Neural cell (in vitro differentiated cells): ENCODE measurements around the gene ZNHIT2. TPM values are rescaled to one million over a fixed set of nuclear protein-coding genes. Genes with fewer than 3 reads are reported as not detected.

Experiments used
- H2AFZ ChIP-seq: fragments of 200-600, 300-800 bp; sonication (generic), shearing (Covaris generic); 2 replicates; pipeline ENCODE4 v1.6.0; 2014; ENCODE audit warnings: low read depth, mild to moderate bottlenecking, antibody characterized with exemption, low read length, moderate library complexity
- H3F3A ChIP-seq: fragments of 200-600 bp; shearing (Covaris generic); 2 replicates; pipeline ENCODE4 v1.6.1; 2016; ENCODE audit warnings: mild to moderate bottlenecking, moderate library complexity, mixed read lengths, antibody characterized with exemption, low read length; ENCODE audit not compliant: insufficient read depth, poor library complexity, severe bottlenecking
- H3K27ac ChIP-seq: fragments of 200-600, 300-800 bp; sonication (generic), shearing (Covaris generic); 2 replicates; pipeline ENCODE4 v1.5.1; 2014; ENCODE audit warnings: mild to moderate bottlenecking, low read length, moderate library complexity
- H3K27me3 ChIP-seq: fragments of 300-800, 200-600 bp; sonication (generic), shearing (Covaris generic); 2 replicates; pipeline ENCODE4 v1.6.0; 2014; ENCODE audit warnings: mild to moderate bottlenecking, low read depth, low read length, moderate library complexity; ENCODE audit not compliant: insufficient read depth
- H3K36me3 ChIP-seq: fragments of 300-800, 200-600 bp; sonication (generic), shearing (Covaris generic); 2 replicates; pipeline ENCODE4 v1.5.1; 2014; ENCODE audit warnings: mild to moderate bottlenecking, antibody characterized with exemption, low read length, moderate library complexity; ENCODE audit not compliant: insufficient read depth
- H3K4me2 ChIP-seq: fragments of 300-800, 200-600 bp; sonication (generic), shearing (Covaris generic); 2 replicates; pipeline ENCODE4 v1.6.0; 2014; ENCODE audit warnings: mild to moderate bottlenecking, low read length
- H3K4me3 ChIP-seq: fragments of 300-800, 200-600 bp; sonication (generic), shearing (Covaris generic); 2 replicates; pipeline ENCODE4 v1.5.1; 2014; ENCODE audit warnings: mild to moderate bottlenecking, low read length, moderate library complexity
- H3K79me2 ChIP-seq: fragments of 200-600 bp; shearing (Covaris generic); replicated peaks from 2 replicates; pipeline ENCODE4 v1.6.0; 2014; ENCODE audit warnings: mild to moderate bottlenecking, low read length, moderate library complexity; ENCODE audit not compliant: insufficient read depth
- H3K9ac ChIP-seq: fragments of 300-800, 200-600 bp; sonication (generic), shearing (Covaris generic); 2 replicates; pipeline ENCODE4 v1.6.1; 2016; ENCODE audit warnings: mild to moderate bottlenecking, low read length, mixed read lengths
- H3K9me2 ChIP-seq: fragments of 200-600 bp; shearing (Covaris generic); 2 replicates; pipeline ENCODE4 v1.6.1; 2016; ENCODE audit warnings: mild to moderate bottlenecking, low read length, mixed read lengths; ENCODE audit not compliant: insufficient read depth
- H3K9me3 ChIP-seq: fragments of 200-600, 300-800 bp; sonication (generic), shearing (Covaris generic); 2 replicates; pipeline ENCODE4 v1.6.1; 2016; ENCODE audit warnings: mild to moderate bottlenecking, mixed run types, low read length, moderate library complexity, mixed read lengths
- H4K20me1 ChIP-seq: fragments of 200-600 bp; shearing (Covaris generic); 2 replicates; pipeline ENCODE4 v1.6.1; 2016; ENCODE audit warnings: mild to moderate bottlenecking, mixed run types; ENCODE audit not compliant: insufficient read depth
- CTCF ChIP-seq: fragments of 450-650 bp; IDR thresholded peaks from 2 replicates; pipeline ENCODE4 v1.5.1; 2014; ENCODE audit warnings: antibody characterized with exemption, mild to moderate bottlenecking, moderate library complexity; ENCODE audit not compliant: poor library complexity, severe bottlenecking
- EP300 ChIP-seq: fragments of 450-650 bp; conservative IDR thresholded peaks from 2 replicates; pipeline ENCODE4 v1.6.1; 2014; ENCODE audit warnings: antibody characterized with exemption, mild to moderate bottlenecking, moderate library complexity; ENCODE audit not compliant: poor library complexity, severe bottlenecking
- EZH2 ChIP-seq: fragments of 200-600, 300-800 bp; shearing (Covaris generic), sonication (generic); IDR thresholded peaks from 2 replicates; pipeline ENCODE4 v1.6.1; 2014; ENCODE audit warnings: antibody characterized with exemption, low read length, borderline replicate concordance, mild to moderate bottlenecking; ENCODE audit not compliant: insufficient read depth, poor library complexity, severe bottlenecking
- MXI1 ChIP-seq: fragments of 450-650 bp; conservative IDR thresholded peaks from 2 replicates; pipeline ENCODE4 v1.6.1; 2014; ENCODE audit warnings: antibody characterized with exemption, mild to moderate bottlenecking; ENCODE audit not compliant: poor library complexity, severe bottlenecking
- POLR2AphosphoS5 ChIP-seq: IDR thresholded peaks from 2 replicates; pipeline ENCODE4 v1.6.1; 2012
- RAD21 ChIP-seq: fragments of 450-650 bp; conservative IDR thresholded peaks from 2 replicates; pipeline ENCODE4 v1.6.1; 2014; ENCODE audit warnings: antibody characterized with exemption, mild to moderate bottlenecking, moderate library complexity
- SMC3 ChIP-seq: fragments of 450-650 bp; conservative IDR thresholded peaks from 2 replicates; pipeline ENCODE4 v1.6.1; 2014; ENCODE audit warnings: antibody characterized with exemption, mild to moderate bottlenecking, moderate library complexity; ENCODE audit not compliant: poor library complexity
- TAF1 ChIP-seq: IDR thresholded peaks from 2 replicates; pipeline ENCODE4 v1.6.1; 2012; ENCODE audit warnings: low read depth
- polyA plus RNA-seq: library from polyadenylated mRNA; depleted of rRNA; stranded (reverse); fragments of >200 nt; gene quantifications from 2 replicates; pipeline ENCODE4 v1.2.3, GENCODE V29; 2014
- TF ChIP-seq, protein P1 (sequence below): IDR thresholded peaks from 2 replicates; pipeline ENCODE4 v1.6.1; 2012; ENCODE audit warnings: borderline replicate concordance

The ZNHIT2 gene
- polyA plus RNA-seq, 1 donor from 2014 or later = 7.0 TPM

DNA sequence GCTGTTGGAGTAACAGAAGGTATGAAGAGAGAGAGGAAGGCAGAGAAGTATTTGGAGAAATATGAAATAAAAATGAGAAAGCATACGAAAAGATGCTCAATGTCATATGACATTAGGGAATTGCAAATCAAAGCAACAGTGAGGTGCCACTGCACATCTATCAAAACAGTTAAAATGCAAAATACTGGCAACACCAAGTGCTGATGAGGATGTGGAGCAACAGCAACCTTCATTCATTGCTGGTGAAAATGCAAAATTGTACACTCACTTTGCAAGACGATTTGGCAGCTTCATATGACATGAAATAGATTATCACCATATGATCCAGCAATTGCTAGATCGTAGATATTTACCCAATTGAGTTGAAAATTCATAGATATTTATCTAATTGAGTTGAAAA lies 43.1 kb upstream of the ZNHIT2 start:
- no peaks in the 10 kb centered on the region for H3K9me3 ChIP-seq
- no peak overlapping the region for H3K9ac ChIP-seq
- no peak overlapping the region for H3K4me2 ChIP-seq
- H3K36me3 ChIP-seq = no peaks in the 10 kb centered on the region
- H3K27me3 ChIP-seq = no peaks in the 10 kb centered on the region
- no peaks in the 10 kb centered on the region for H4K20me1 ChIP-seq
- H3K4me3 ChIP-seq = no peak overlapping the region
- TF ChIP-seq EZH2 (no peak), SMC3 (no peak), MXI1 (no peak), RAD21 (no peak), CTCF (no peak), POLR2AphosphoS5 (no peak), TAF1 (no peak), EP300 (no peak)
- TF ChIP-seq, protein P1, sequence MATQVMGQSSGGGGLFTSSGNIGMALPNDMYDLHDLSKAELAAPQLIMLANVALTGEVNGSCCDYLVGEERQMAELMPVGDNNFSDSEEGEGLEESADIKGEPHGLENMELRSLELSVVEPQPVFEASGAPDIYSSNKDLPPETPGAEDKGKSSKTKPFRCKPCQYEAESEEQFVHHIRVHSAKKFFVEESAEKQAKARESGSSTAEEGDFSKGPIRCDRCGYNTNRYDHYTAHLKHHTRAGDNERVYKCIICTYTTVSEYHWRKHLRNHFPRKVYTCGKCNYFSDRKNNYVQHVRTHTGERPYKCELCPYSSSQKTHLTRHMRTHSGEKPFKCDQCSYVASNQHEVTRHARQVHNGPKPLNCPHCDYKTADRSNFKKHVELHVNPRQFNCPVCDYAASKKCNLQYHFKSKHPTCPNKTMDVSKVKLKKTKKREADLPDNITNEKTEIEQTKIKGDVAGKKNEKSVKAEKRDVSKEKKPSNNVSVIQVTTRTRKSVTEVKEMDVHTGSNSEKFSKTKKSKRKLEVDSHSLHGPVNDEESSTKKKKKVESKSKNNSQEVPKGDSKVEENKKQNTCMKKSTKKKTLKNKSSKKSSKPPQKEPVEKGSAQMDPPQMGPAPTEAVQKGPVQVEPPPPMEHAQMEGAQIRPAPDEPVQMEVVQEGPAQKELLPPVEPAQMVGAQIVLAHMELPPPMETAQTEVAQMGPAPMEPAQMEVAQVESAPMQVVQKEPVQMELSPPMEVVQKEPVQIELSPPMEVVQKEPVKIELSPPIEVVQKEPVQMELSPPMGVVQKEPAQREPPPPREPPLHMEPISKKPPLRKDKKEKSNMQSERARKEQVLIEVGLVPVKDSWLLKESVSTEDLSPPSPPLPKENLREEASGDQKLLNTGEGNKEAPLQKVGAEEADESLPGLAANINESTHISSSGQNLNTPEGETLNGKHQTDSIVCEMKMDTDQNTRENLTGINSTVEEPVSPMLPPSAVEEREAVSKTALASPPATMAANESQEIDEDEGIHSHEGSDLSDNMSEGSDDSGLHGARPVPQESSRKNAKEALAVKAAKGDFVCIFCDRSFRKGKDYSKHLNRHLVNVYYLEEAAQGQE = no peak
- no peaks in the 10 kb centered on the region for H3F3A ChIP-seq
- H3K9me2 ChIP-seq = no peaks in the 10 kb centered on the region
- no peak overlapping the region for H2AFZ ChIP-seq
- no peaks in the 10 kb centered on the region for H3K79me2 ChIP-seq
- H3K27ac ChIP-seq = no peak overlapping the region

DNA sequence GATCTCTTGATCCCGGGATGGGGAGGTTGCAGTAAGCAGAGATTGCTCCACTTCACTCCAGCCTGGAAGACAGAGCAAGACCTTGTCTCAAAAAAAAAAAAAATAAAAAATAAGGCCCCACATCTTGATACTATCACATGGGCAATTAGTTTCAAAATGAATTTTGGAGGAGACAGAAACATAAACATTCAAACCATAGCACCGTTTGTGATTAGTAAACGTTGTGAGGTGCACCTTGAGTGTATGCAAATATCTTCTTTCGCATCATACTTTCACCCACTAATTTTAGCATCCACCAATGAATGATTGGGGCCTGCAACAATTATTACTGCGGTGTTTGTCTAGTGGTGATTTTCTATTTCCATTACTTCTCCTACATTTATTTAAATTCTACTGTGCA lies 41.5 kb upstream of the ZNHIT2 start:
- no peak overlapping the region for H2AFZ ChIP-seq
- no peak overlapping the region for H3K9ac ChIP-seq
- no peak overlapping the region for H3K4me3 ChIP-seq
- H3K79me2 ChIP-seq = no peaks in the 10 kb centered on the region
- H3K9me3 ChIP-seq = no peaks in the 10 kb centered on the region
- H3K9me2 ChIP-seq = no peaks in the 10 kb centered on the region
- TF ChIP-seq EZH2 (no peak), CTCF (no peak), POLR2AphosphoS5 (no peak), EP300 (no peak), MXI1 (no peak), TAF1 (no peak), RAD21 (no peak), SMC3 (no peak)
- TF ChIP-seq, protein P1 = no peak
- H3K36me3 ChIP-seq = no peaks in the 10 kb centered on the region
- no peak overlapping the region for H3K27ac ChIP-seq
- no peaks in the 10 kb centered on the region for H4K20me1 ChIP-seq
- no peak overlapping the region for H3K4me2 ChIP-seq
- no peaks in the 10 kb centered on the region for H3K27me3 ChIP-seq
- no peaks in the 10 kb centered on the region for H3F3A ChIP-seq
